SK-N-SH treated with all-trans-retinoic acid at 6 μM for 48 hours (cell line): Measurements from ENCODE around the gene PABPN1L.

Experiments
- CSRNP3 ChIP-seq: fragments of 250-450 bp; sonication (Bioruptor Pico); IDR thresholded peaks from 2 replicates; pipeline ENCODE4 v1.5.1; 2021; ENCODE audit warnings: mild to moderate bottlenecking, moderate library complexity
- GLIS3 ChIP-seq: fragments of 250-450 bp; sonication (Bioruptor Pico); IDR thresholded peaks from 2 replicates; pipeline ENCODE4 v1.5.0; 2020; ENCODE audit warnings: mild to moderate bottlenecking, moderate library complexity
- PATZ1 ChIP-seq: fragments of 250-450 bp; sonication (Bioruptor Pico); IDR thresholded peaks from 2 replicates; pipeline ENCODE4 v1.8.0; 2020; ENCODE audit warnings: mild to moderate bottlenecking, moderate library complexity, borderline replicate concordance
- RARB ChIP-seq: fragments of 250-450 bp; sonication (Bioruptor Pico); IDR thresholded peaks from 2 replicates; pipeline ENCODE4 v1.8.0; 2021; ENCODE audit warnings: mild to moderate bottlenecking, moderate library complexity
- TSHZ2 ChIP-seq: fragments of 250-450 bp; sonication (Bioruptor Pico); IDR thresholded peaks from 2 replicates; pipeline ENCODE4 v1.5.0; 2020; ENCODE audit warnings: mild to moderate bottlenecking, moderate library complexity
- ZFP3 ChIP-seq: fragments of 250-450 bp; sonication (Bioruptor Pico); IDR thresholded peaks from 2 replicates; pipeline ENCODE4 v1.5.0; 2020; ENCODE audit warnings: mild to moderate bottlenecking, moderate library complexity
- ZFP30 ChIP-seq: fragments of 450-650 bp; formaldehyde crosslinking; IDR thresholded peaks from 2 replicates; pipeline ENCODE4 v1.5.0; 2022; ENCODE audit warnings: mild to moderate bottlenecking, moderate library complexity
- ZNF70 ChIP-seq: fragments of 450-650 bp; formaldehyde crosslinking; IDR thresholded peaks from 2 replicates; pipeline ENCODE4 v1.5.0; 2020; ENCODE audit warnings: mild to moderate bottlenecking, moderate library complexity

GRCh38 chr16:88871349-88871702 is 4.9 kb upstream of the PABPN1L start:
- TF ChIP-seq ZFP30 (CRISPR knock-in tag): no peak
- TF ChIP-seq RARB (CRISPR knock-in tag): no peak
- no peak for TF ChIP-seq CSRNP3 (CRISPR knock-in tag)
- no peak for TF ChIP-seq ZFP3 (CRISPR knock-in tag)
- no peak for TF ChIP-seq TSHZ2 (CRISPR knock-in tag)
- TF ChIP-seq ZNF70 (CRISPR knock-in tag): no peak
- no peak for TF ChIP-seq GLIS3 (CRISPR knock-in tag)
- TF ChIP-seq PATZ1: no peak
